Mesothelial cell of epicardium (in vitro differentiated cells): ENCODE data around the gene TMEM45A. TPM values are rescaled to one million over a fixed set of nuclear protein-coding genes. Genes with fewer than 3 reads are reported as not detected.

Experiments used
- DNase-seq, 2 experiments: peaks; one replicate each; pipeline ENCODE4 v3.0.0; 2021; ENCODE audit warnings: low spot score in 2 of 2; ENCODE audit not compliant: unreplicated experiment in 2 of 2
- H3K27ac Mint-ChIP-seq: 2 replicates; pipeline ENCODE4 v1.8.0; 2021; ENCODE audit warnings: mixed read lengths
- H3K27me3 Mint-ChIP-seq: 2 replicates; pipeline ENCODE4 v1.8.0; 2021; ENCODE audit warnings: low read depth, mixed read lengths
- H3K36me3 Mint-ChIP-seq: 2 replicates; pipeline ENCODE4 v1.8.0; 2021; ENCODE audit warnings: mixed read lengths
- H3K4me1 Mint-ChIP-seq: 2 replicates; pipeline ENCODE4 v1.8.0; 2021; ENCODE audit warnings: mixed read lengths
- H3K4me3 Mint-ChIP-seq: 2 replicates; pipeline ENCODE4 v1.8.0; 2021; ENCODE audit warnings: mild to moderate bottlenecking, moderate library complexity, mixed read lengths
- H3K9me3 Mint-ChIP-seq: 2 replicates; pipeline ENCODE4 v1.8.0; 2021; ENCODE audit warnings: mixed read lengths
- CTCF ChIP-seq: fragments of 200-600 bp; sonication (generic); IDR thresholded peaks from one replicate; pipeline ENCODE4 v1.5.0; 2021; ENCODE audit warnings: antibody characterized with exemption; ENCODE audit not compliant: unreplicated experiment
- total RNA-seq: library from RNA; stranded (reverse); gene quantifications from 3 replicates; pipeline ENCODE4 v1.2.1, GENCODE V29; 2021

The TMEM45A gene
- total RNA-seq, 1 donor from 2014 or later = 25.7 TPM

DNA sequence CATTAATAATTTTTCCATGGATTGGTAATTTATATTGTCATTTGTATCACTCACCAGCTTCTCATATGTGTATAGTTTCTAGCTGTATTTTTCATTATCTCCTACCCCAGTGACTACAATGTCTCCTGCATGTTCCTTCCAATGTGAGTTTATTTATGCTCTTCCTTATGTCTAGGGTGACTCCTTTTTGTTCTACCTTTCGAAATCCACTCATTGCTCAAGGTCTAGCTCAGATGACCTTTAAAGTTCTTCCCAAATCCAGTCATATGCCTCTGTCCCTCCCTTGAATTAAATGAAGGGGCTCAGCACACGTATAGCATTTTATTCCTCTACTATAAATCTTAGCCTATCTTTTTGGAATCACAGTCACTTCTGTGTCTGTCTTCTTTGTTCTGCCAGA, 53.0 kb downstream of the TMEM45A start:
- peaks cover 15% of the 10 kb centered on the region for H3K9me3 Mint-ChIP-seq
- no peaks in the 10 kb centered on the region for H3K27me3 Mint-ChIP-seq
- no peak for DNase-seq
- H3K4me1 Mint-ChIP-seq = no peaks in the 10 kb centered on the region
- TF ChIP-seq CTCF = no peak
- no peak overlapping the region for H3K27ac Mint-ChIP-seq
- H3K4me3 Mint-ChIP-seq = no peak overlapping the region
- H3K36me3 Mint-ChIP-seq = peaks cover 12% of the 10 kb centered on the region

DNA sequence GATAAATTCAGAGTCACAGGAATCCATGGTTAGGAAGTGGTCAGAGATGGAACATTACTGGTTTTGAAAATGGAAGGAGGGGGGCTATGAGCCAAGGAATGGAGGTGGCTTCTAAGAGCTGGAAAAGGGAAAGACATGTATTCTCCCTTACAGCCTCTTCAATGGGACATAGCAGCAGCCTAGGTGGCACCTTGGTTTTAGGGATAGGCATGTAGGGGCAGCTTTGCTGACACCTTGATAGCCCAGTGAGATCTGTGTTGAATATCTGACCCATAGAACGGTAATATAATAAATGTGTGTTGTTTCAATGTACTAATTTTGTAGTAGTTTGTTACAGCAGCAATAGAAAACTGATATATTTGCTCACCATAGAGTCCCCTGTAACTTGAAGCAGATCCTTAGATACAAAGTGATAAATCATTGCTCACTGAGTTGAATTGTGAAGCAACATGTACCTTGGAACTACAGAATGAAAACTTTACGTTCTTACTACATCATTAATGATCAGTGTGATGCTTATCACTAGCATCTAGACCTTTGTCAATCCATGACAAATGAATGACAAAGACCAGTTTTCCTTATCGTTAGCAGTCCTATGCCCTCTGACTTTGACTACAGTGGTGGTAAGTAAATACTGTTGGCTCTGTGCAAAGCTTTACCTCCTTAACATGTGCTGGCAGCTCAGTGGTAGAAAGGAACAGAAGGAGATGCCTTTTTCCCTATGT, 53.8 kb downstream of the TMEM45A start:
- Mint-ChIP-seq H3K9me3 (peaks cover 9% of the 10 kb centered on the region), H3K4me3 (no peak overlapping the region), H3K27ac (no peak overlapping the region), H3K36me3 (peaks cover 8% of the 10 kb centered on the region), H3K4me1 (no peaks in the 10 kb centered on the region), H3K27me3 (no peaks in the 10 kb centered on the region)
- no peak for DNase-seq
- no peak for TF ChIP-seq CTCF

- no peak for TF ChIP-seq CTCF
- Mint-ChIP-seq H3K27me3 (no peaks in the 10 kb centered on the region), H3K9me3 (no peaks in the 10 kb centered on the region), H3K27ac (no peak overlapping the region), H3K36me3 (no peaks in the 10 kb centered on the region), H3K4me3 (no peak overlapping the region), H3K4me1 (no peaks in the 10 kb centered on the region)
- no peak for DNase-seq
Measured at GRCh38 chr3:100548053-100548452, 55.6 kb downstream of the TMEM45A start.

DNA sequence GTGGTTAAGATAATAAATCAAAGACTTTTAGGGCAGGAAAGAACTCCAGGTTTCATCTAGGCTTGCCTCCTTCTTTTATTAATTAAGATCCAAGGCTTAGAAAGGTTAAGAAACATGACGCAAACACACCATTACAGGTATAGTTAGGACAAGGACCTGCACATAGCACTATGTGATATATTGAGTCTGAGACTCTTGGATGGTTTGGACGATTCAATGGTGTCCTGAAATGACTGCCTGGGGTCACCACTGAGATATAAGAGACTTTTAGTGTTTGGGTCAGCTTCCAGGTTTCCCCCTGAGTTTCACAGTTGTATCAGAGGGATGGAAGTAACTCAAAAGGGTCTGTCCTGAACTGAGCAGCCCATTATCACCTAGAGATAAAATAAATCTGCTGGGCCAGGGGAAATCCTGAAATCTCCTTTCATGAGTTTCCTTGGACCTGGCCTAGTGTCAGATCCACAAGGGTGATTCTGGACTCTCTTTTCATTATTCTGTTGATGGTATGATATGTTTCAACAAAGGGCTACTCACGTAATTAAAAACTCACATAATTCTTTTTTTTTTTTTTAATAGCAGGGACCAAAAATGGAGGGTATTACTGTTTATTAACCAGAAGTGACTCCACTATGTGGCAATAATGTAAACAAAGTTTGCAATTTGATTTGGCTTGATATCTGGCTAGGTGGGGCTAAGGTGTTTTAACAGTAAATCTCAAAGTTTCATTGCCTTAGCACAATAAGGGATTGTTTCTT, 61.4 kb downstream of the TMEM45A start:
- Mint-ChIP-seq H3K27ac (no peak overlapping the region), H3K36me3 (peaks cover 7% of the 10 kb centered on the region), H3K4me3 (no peak overlapping the region), H3K4me1 (no peaks in the 10 kb centered on the region), H3K9me3 (no peaks in the 10 kb centered on the region), H3K27me3 (no peaks in the 10 kb centered on the region)
- DNase-seq = no peak
- TF ChIP-seq CTCF = no peak

DNA sequence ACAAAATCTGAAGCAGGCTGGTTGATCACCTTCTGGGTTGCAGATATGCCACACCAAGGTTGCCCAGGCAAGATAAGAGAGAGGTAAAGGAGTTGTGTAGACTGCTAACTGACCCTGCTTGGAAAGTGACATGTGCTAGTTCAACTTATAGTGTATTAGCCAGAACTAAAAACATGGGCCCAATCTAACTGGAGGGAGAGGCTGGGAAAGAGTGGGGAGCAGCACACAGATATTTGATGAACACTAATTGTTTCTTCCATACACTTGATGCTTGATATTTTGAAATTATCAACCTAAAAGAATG, 61.9 kb downstream of the TMEM45A start:
- Mint-ChIP-seq H3K4me1 (no peaks in the 10 kb centered on the region), H3K36me3 (peaks cover 7% of the 10 kb centered on the region), H3K27ac (no peak overlapping the region), H3K9me3 (no peaks in the 10 kb centered on the region), H3K27me3 (no peaks in the 10 kb centered on the region), H3K4me3 (no peak overlapping the region)
- no peak for DNase-seq
- no peak for TF ChIP-seq CTCF
